GM12865 (cell line): ENCODE measurements around the gene CDC42SE1.

Source experiments
- DNase-seq: peaks from one replicate; pipeline ENCODE4 v3.0.0; 2010; ENCODE audit warnings: low read depth
- H3K4me3 ChIP-seq: 2 replicates; pipeline ENCODE4 v1.5.1; 2011; ENCODE audit warnings: mild to moderate bottlenecking, low read depth, low read length, control low read depth
- TF ChIP-seq, protein P1 (sequence below): IDR thresholded peaks from 2 replicates; pipeline ENCODE4 v1.5.1; 2011; ENCODE audit warnings: low read length, control low read depth, low read depth, inconsistent platforms; ENCODE audit not compliant: insufficient read depth; ENCODE audit errors: missing control alignments

CDC42SE1 gene

DNA sequence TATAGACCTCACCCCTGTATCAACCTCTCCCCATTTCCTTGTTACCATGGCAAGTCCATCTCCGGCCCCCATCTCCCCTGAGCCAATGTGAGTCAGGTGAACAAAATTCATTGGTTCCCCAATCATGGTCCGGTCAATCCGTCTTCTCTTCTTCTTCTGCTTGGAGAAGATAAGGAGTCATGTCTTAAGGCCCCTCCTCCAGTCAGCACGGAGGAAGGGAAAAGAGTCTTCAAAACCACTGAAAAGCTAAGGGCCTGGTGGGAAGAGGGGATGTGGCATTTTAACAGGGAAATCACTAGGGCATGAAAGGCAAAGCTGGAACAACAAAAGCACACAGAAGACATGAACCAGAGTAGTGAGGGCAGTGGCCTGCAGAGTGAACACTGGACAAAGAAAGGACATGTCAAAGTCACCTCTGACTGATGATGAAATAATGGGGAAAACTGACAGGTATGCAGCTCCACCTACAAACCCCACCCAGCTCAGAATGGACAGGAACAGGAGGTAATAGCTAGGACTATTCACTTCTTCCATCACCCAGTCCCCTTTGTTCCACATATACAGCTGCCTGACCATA is 4.4 kb downstream of the CDC42SE1 start:
- no peak for DNase-seq
- H3K4me3 ChIP-seq, result no peak overlapping the region
- TF ChIP-seq, protein P1, sequence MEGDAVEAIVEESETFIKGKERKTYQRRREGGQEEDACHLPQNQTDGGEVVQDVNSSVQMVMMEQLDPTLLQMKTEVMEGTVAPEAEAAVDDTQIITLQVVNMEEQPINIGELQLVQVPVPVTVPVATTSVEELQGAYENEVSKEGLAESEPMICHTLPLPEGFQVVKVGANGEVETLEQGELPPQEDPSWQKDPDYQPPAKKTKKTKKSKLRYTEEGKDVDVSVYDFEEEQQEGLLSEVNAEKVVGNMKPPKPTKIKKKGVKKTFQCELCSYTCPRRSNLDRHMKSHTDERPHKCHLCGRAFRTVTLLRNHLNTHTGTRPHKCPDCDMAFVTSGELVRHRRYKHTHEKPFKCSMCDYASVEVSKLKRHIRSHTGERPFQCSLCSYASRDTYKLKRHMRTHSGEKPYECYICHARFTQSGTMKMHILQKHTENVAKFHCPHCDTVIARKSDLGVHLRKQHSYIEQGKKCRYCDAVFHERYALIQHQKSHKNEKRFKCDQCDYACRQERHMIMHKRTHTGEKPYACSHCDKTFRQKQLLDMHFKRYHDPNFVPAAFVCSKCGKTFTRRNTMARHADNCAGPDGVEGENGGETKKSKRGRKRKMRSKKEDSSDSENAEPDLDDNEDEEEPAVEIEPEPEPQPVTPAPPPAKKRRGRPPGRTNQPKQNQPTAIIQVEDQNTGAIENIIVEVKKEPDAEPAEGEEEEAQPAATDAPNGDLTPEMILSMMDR, result no peak

DNA sequence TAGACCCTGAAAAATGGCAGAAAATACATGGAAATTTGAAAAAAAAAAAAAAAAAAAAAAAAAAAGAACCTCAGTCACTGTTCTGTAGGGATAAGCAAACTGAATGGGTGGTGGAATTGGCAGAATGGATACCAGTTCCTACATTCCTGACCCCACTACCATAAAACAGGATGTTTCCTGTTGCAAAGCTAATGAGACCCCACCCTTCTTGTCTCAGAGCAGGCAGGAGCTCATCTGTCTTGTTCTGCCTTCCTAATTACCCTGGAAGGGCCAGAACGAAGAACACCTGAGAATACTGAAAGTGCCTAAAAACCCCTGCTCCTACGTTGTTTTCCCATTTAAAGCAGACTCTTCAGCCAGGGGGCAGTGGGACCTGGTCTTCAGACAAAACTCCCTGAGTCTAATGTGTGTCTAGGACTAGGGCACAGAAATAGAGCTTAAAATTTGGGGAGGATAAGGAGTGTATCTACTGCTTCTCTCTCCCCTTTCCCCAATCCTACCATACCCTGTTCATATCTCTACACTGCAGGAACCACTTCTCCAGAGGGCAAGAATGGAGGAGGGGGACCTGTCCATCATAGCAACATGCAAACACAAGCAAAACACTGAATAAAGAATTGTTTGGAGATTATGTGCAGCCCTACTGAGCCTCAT is 7.9 kb downstream of the CDC42SE1 start:
- TF ChIP-seq, protein P1, result no peak
- no peak overlapping the region for H3K4me3 ChIP-seq
- DNase-seq, result no peak

DNA sequence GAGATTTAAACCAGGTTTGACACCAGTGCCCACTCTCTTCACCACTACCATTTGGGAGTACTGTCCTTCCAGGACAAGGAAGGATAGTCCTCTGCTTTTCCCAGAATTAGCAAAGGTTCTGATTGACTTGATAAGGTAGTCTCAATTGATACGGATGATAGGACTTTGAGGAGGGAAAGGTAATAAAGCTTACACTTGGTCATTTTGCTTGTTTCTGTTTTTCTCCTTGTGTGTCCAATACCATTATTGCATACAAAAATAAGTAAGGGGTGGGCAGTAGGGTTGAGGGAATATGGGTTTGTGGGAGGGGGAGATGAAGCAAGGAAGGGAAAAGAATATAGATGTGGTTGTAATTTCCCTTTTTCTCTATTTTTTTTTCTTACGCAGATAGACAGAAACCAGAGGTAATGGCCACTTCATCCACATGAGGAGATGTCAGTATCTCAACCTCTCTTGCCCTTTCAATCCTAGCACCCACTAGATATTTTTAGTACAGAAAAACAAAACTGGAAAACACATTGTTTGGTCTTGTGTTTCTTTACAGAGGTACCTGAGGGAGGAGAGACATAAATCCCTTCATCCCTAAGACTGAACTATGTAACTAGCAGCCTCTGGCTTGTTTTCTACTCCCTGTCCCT is 9.3 kb downstream of the CDC42SE1 start:
- H3K4me3 ChIP-seq, result no peak overlapping the region
- DNase-seq, result no peak
- TF ChIP-seq, protein P1, result no peak

DNA sequence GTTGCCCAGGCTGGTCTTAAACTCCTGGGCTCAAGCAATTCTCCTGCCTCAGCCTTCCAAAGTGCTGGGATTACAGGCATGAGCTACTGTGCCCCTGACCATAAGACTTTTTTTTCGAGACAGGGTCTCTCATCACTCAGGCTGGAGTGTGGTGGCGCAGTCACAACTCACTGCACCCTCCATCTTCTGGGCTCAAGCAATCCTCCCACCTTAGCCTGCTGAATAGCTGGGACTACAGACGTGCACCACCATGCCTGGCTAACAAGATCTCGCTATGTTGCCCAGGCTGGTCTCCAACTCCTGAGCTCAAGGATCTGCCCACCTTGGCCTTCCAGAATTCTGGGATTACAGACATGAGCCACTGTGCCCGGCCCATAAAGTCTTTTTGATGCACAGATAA is 10.0 kb downstream of the CDC42SE1 start:
- TF ChIP-seq, protein P1, result no peak
- H3K4me3 ChIP-seq, result no peak overlapping the region
- no peak for DNase-seq

DNA sequence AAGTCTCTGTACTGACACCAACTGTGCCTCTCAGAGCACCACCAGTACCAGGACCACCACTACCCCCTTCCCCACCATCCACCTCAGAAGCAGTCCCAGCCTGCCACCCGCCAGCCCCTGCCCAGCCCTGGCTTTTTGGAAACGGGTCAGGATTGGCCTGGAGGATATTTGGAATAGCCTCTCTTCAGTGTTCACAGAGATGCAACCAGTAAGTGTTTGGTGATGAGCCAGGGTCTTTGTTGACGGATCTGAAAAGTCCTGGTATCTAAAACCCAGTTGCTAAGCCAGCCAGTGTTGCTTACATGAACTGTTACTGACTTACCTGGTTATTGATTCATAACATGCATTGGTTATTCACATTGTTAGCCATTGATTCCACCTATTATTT is 10.8 kb downstream of the CDC42SE1 start:
- TF ChIP-seq, protein P1, result no peak
- DNase-seq, result no peak
- peak overlapping the region; percentile 79 for H3K4me3 ChIP-seq

DNA sequence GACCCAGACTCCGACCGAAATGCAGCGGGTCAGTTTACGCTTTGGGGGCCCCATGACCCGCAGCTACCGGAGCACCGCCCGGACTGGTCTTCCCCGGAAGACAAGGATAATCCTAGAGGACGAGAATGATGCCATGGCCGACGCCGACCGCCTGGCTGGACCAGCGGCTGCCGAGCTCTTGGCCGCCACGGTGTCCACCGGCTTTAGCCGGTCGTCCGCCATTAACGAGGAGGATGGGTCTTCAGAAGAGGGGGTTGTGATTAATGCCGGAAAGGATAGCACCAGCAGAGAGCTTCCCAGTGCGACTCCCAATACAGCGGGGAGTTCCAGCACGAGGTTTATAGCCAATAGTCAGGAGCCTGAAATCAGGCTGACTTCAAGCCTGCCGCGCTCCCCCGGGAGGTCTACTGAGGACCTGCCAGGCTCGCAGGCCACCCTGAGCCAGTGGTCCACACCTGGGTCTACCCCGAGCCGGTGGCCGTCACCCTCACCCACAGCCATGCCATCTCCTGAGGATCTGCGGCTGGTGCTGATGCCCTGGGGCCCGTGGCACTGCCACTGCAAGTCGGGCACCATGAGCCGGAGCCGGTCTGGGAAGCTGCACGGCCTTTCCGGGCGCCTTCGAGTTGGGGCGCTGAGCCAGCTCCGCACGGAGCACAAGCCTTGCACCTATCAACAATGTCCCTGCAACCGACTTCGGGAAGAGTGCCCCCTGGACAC is 11.3 kb downstream of the CDC42SE1 start:
- peak; percentile 84 for DNase-seq
- peak overlapping the region; percentile 79 for H3K4me3 ChIP-seq
- TF ChIP-seq, protein P1, result peak; percentile 68

DNA sequence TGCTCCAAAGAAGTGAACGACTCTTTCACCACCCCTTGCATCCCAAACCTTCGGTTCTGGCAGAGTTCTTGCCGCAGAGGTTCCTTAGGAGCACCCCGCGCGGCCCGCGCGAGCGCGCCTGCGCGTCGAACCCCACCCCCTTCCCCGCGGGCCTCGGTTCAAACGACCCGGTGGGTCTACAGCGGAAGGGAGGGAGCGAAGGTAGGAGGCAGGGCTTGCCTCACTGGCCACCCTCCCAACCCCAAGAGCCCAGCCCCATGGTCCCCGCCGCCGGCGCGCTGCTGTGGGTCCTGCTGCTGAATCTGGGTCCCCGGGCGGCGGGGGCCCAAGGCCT is 11.9 kb downstream of the CDC42SE1 start, which contains the start of gene C1orf56:
Gene C1orf56, plus strand, starts transcription at position 161 of the 334 bp plus-strand sequence. Its CDS starts 97 bp downstream, at position 258.
- H3K4me3 ChIP-seq, result peak within 1 kb of the TSS; percentile 79
- TF ChIP-seq, protein P1, result no peak
- peak; percentile 78 for DNase-seq
